ENCODE data around the gene IGSF21. TPM values are rescaled to one million over a fixed set of nuclear protein-coding genes. Genes with fewer than 3 reads are reported as not detected.

IGSF21 gene
- total RNA-seq, 2 experiments from 2014 or later, result not detected

- ChIA-PET CTCF (no interaction called here), POLR2A (no interaction called here)
- Histone ChIP-seq H3K4me1 (ENCODE audit: insufficient read depth, low read length) (no peaks in the 10 kb centered on the region), H3K36me3 (ENCODE audit: insufficient read depth, low read length) (no peaks in the 10 kb centered on the region), H3K27me3 (ENCODE audit: control insufficient read depth in 1 of 2, insufficient read depth in 2 of 2, low read length in 2 of 2) (peaks cover 0 to 2% of the 10 kb centered on the region in 2 experiments), H3K27ac (ENCODE audit: low read depth in 1 of 2, low read length in 2 of 2) (no peak overlapping the region), H3K4me3 (ENCODE audit: low read length) (no peak overlapping the region), H3K9me3 (ENCODE audit: control insufficient read depth in 1 of 2, insufficient read depth in 1 of 2, low read length in 2 of 2) (no peaks in the 10 kb centered on the region)
- Mint-ChIP-seq H3K4me1 (ENCODE audit: low read depth) (no peaks in the 10 kb centered on the region), H3K9me3 (peaks cover 2% of the 10 kb centered on the region), H3K4me3 (no peak overlapping the region), H3K36me3 (ENCODE audit: low read depth) (no peaks in the 10 kb centered on the region), H3K27me3 (peaks cover 25% of the 10 kb centered on the region), H3K27ac (no peak overlapping the region)
- ATAC-seq (ENCODE audit: poor library complexity) (no peak), DNase-seq (no peak)
- intact Hi-C loops (cut with DNase I, micrococcal nuclease), result no loop called here
- TF ChIP-seq CTCF (IDR thresholded peaks at IDR 0.05), result no peak
These were observed 311.7 kb downstream of the IGSF21 start for GRCh38 chr1:18419113-18419844.

- CTCF ChIA-PET, result no interaction called here
- H3K4me3 ChIP-seq (ENCODE audit: low read length), result no peak overlapping the region
- peaks cover 0 to 2% of the 10 kb centered on the region in 2 experiments for H3K27me3 ChIP-seq (ENCODE audit: control insufficient read depth in 1 of 2, insufficient read depth in 2 of 2, low read length in 2 of 2)
- no peak for ATAC-seq (ENCODE audit: poor library complexity)
- TF ChIP-seq CTCF (IDR thresholded peaks at IDR 0.05), result no peak
- H3K4me1 ChIP-seq (ENCODE audit: insufficient read depth, low read length), result no peaks in the 10 kb centered on the region
- Mint-ChIP-seq H3K4me3 (no peak overlapping the region), H3K4me1 (ENCODE audit: low read depth) (no peaks in the 10 kb centered on the region), H3K9me3 (no peaks in the 10 kb centered on the region), H3K27me3 (peaks cover 22% of the 10 kb centered on the region), H3K36me3 (ENCODE audit: low read depth) (no peaks in the 10 kb centered on the region), H3K27ac (no peak overlapping the region)
- no peaks in the 10 kb centered on the region for H3K36me3 ChIP-seq (ENCODE audit: insufficient read depth, low read length)
- H3K27ac ChIP-seq (ENCODE audit: low read depth in 1 of 2, low read length in 2 of 2), result no peak overlapping the region
- no peak for DNase-seq
- intact Hi-C loops (cut with DNase I, micrococcal nuclease), result no loop called here
- no peaks in the 10 kb centered on the region for H3K9me3 ChIP-seq (ENCODE audit: control insufficient read depth in 1 of 2, insufficient read depth in 1 of 2, low read length in 2 of 2)
- POLR2A ChIA-PET, result no interaction called here
These were observed 312.2 kb downstream of the IGSF21 start for GRCh38 chr1:18419845-18420184.

GRCh38 chr1:18422076-18422777 is 314.6 kb downstream of the IGSF21 start:
- H3K36me3 Mint-ChIP-seq (ENCODE audit: low read depth), result no peaks in the 10 kb centered on the region
- Histone ChIP-seq H3K4me3 (ENCODE audit: low read length) (no peak overlapping the region), H3K27ac (ENCODE audit: low read depth in 1 of 2, low read length in 2 of 2) (no peak overlapping the region), H3K36me3 (ENCODE audit: insufficient read depth, low read length) (no peaks in the 10 kb centered on the region), H3K9me3 (ENCODE audit: control insufficient read depth in 1 of 2, insufficient read depth in 1 of 2, low read length in 2 of 2) (peaks cover 0 to 10% of the 10 kb centered on the region in 2 experiments), H3K27me3 (ENCODE audit: control insufficient read depth in 1 of 2, insufficient read depth in 2 of 2, low read length in 2 of 2) (peaks cover 0 to 2% of the 10 kb centered on the region in 2 experiments), H3K4me1 (ENCODE audit: insufficient read depth, low read length) (no peaks in the 10 kb centered on the region)
- no peak overlapping the region for H3K27ac Mint-ChIP-seq
- ChIA-PET POLR2A (no interaction called here), CTCF (no interaction called here)
- ATAC-seq (ENCODE audit: poor library complexity) (no peak), DNase-seq (no peak)
- intact Hi-C loops (cut with DNase I, micrococcal nuclease), result no loop called here
- H3K27me3 Mint-ChIP-seq, result peaks cover 23% of the 10 kb centered on the region
- peaks cover 4% of the 10 kb centered on the region for H3K9me3 Mint-ChIP-seq
- no peaks in the 10 kb centered on the region for H3K4me1 Mint-ChIP-seq (ENCODE audit: low read depth)
- H3K4me3 Mint-ChIP-seq, result no peak overlapping the region
- TF ChIP-seq CTCF (IDR thresholded peaks at IDR 0.05), result no peak

All from CD4-positive, alpha-beta T cell (primary cell).